GM18511 (cell line): ENCODE results near the gene RASSF1.
"Not testable (repeated sequence)": the region's sequence is repeated elsewhere in the genome, so short reads cannot be mapped to it uniquely, and the experiment has no call there.

Experiments used
- ATAC-seq: cut with Tn5 transposase; IDR thresholded peaks from one replicate; pipeline ENCODE4 v1.9.1; 2021; ENCODE audit warnings: mild to moderate bottlenecking, moderate library complexity; ENCODE audit not compliant: unreplicated experiment

Gene RASSF1

GRCh38 chr3:50288387-50289007 is 52.1 kb downstream of the RASSF1 start:
- no peak for ATAC-seq

GRCh38 chr3:50287262-50287661 is 53.4 kb downstream of the RASSF1 start:
- no peak for ATAC-seq

DNA sequence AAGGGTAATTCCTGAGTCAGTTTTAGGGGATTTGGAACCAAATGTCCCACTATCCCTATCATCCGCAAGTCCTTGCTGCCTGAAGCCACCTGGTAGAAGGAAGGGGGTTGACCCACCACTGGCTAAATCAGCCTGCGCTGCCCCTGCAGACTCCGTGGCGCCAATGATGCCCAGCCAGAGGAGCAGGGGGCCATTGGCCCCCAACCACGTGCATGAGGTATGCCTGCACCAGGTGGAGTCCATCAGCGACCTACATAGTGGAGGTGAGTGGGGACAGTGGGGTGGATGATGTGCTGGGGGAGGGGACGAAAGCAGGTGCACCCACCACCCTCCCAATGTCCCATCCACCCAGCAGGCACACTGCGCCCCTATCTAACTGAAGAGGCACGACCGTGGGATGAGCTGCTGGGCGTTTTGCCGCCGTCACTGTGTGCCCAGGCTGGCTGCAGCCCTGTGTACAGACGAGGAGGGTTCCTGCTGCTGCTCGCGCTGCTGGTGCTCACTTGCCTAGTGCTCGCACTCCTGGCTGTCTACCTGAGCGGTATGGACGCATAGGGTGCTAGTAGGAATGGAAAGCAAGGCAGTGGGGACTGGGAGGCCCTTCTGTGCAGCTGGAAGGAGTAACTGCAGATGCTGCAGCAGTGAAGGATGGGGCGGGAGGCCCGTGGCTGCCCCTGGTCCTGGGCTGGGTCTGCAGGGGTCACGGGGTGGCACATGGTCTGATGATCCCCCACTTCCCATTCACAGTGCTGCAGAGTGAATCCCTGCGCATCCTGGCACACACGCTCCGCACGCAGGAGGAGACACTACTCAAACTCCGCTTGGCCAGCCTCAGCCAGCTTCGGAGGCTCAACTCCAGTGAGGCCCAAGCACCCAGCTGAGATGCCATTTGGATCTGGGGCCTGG is 54.1 kb downstream of the RASSF1 start:
- no peak for ATAC-seq

DNA sequence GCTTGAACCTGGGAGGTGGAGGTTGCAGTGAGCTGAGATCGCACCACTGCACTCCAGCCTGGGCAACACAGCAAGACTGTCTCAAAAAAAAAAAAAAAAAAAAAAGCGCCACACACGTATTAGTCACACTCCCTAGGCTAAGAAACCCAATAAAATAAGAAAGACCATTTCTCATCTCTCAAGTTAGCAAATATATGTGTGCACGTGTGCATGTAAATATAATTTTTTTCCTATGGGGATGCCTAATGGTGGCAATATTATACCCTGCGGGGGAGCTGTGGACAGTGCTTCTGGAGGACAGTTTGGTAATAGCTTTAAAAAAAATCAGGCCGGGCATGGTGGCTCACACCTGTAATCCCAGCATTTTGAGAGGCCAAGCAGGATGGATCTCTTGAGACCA is 56.5 kb downstream of the RASSF1 start:
- ATAC-seq: not testable (repeated sequence)
